AG10803 (cell line): ENCODE measurements around the gene OR1L8.

Experiments
- DNase-seq: peaks from one replicate; pipeline ENCODE4 v3.0.0; 2010; ENCODE audit warnings: low read depth
- H3K4me3 ChIP-seq: 2 replicates; pipeline ENCODE4 v1.5.1; 2011; ENCODE audit warnings: mild to moderate bottlenecking, low read length, control low read depth
- TF ChIP-seq, protein P1 (sequence below): conservative IDR thresholded peaks from 2 replicates; pipeline ENCODE4 v1.5.1; 2011; ENCODE audit warnings: mild to moderate bottlenecking, low read length, control low read depth, inconsistent platforms

Gene OR1L8

DNA sequence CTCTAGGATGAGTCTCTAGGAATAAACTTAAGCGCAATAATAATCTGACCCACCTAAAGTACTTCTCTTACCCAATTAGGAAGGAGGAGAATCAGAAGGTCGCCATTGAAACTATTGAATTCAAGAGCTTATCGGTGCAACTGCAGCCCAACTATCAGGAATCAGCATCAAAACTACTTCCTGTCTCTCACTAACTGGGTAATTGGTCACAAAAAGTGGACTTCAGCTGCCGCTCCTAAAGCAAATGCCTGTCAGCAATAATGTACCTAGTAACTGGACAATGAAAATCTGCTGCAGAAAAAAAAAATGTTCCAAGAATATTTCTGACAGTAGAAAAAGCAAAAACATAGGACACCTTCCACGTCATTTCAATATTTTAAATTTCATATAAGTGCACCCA is 3.3 kb downstream of the OR1L8 start:
- no peak for DNase-seq
- no peak overlapping the region for H3K4me3 ChIP-seq
- TF ChIP-seq, protein P1, sequence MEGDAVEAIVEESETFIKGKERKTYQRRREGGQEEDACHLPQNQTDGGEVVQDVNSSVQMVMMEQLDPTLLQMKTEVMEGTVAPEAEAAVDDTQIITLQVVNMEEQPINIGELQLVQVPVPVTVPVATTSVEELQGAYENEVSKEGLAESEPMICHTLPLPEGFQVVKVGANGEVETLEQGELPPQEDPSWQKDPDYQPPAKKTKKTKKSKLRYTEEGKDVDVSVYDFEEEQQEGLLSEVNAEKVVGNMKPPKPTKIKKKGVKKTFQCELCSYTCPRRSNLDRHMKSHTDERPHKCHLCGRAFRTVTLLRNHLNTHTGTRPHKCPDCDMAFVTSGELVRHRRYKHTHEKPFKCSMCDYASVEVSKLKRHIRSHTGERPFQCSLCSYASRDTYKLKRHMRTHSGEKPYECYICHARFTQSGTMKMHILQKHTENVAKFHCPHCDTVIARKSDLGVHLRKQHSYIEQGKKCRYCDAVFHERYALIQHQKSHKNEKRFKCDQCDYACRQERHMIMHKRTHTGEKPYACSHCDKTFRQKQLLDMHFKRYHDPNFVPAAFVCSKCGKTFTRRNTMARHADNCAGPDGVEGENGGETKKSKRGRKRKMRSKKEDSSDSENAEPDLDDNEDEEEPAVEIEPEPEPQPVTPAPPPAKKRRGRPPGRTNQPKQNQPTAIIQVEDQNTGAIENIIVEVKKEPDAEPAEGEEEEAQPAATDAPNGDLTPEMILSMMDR = no peak

DNA sequence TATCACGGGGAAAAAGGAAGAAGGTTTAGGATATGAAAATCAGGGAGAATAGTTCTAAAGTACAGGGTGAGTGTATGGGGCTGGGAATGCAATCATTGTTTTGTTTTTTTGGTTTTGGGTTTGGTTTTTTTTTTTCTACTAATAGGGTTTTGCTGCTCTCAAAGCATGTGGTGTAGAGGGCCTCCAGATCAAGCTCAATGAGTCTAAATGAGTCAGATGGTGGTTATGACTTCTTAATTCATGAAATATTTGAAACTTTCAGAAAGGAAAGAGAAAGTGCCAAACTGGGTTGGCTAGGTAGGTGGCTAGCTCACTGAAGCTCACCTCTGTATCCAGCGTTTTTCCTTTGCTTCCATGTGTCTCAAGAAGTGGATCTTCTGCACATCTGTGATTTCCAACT is 10.7 kb downstream of the OR1L8 start:
- no peak overlapping the region for H3K4me3 ChIP-seq
- DNase-seq = peak; percentile 61
- TF ChIP-seq, protein P1 = no peak

DNA sequence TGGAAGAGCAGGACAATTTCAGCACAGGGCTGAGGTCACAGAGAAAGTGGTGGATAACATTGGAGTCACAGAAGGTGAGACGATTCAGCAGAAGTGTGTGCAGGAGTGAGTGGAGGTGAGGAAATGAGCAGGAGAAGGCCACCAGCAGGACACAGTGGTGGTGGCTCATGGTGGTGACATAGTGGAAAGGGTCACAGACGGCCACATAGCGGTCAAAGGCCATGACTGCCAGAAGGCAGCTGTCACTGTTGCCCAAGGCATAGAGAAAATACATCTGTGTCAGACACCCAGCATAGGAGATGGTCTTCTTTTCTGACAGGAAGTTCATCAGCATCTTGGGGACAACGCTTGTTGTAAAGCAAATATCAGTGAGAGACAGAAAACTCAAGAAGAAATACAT is 15.3 kb downstream of the OR1L8 start:
- no peak overlapping the region for H3K4me3 ChIP-seq
- TF ChIP-seq, protein P1 = no peak
- no peak for DNase-seq

DNA sequence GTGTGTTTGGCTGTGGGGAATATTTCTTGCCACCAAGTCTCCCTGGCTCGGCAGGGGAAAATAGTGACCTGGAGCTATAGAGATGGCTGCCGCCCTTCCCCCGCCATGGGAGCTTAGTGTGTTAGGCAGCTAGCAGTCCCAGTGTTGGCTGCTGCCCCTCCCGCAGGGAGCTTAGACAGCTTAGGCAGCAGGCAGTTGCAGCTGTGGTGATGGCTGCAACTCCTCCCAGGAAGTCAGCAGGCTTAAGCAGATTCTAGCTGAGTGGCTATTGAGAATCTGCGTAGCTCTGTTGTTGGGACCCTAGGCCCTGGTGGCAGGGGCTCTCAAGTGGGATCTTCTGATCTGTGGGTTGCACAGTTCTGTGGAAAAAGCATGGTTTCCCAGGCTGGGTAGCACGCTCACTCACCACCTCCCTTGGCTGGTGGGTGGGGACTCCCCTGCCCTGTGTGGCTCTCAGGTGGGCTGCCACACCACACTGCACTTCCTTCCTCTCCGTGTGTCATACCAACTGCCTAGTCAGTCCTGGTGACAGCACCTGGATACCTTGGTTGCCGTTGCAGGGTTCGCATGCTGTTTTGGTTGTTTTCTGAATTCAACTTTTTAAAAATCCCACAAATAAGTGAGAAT is 20.9 kb downstream of the OR1L8 start:
- DNase-seq = no peak
- no peak overlapping the region for H3K4me3 ChIP-seq
- TF ChIP-seq, protein P1 = no peak

DNA sequence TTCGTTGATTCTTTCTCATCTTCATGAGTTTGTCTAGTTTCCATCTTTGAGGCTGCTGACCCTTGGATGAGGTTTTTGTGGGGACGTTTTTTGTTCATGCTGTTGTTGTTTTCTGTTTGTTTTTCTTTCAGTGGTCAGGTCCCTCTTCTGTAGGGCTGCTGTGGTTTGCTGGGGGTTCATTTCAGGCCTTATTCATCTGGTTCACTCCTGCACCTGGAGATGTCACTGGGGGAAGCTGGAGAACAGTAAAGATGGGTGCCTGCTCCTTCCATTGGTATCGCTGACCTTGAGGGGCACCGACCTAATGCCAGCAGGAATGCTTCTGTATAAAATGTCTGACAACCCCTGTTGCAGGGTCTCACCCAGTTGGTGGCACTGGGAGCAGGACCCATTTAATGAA is 21.7 kb downstream of the OR1L8 start:
- H3K4me3 ChIP-seq = no peak overlapping the region
- DNase-seq = no peak
- TF ChIP-seq, protein P1 = no peak

DNA sequence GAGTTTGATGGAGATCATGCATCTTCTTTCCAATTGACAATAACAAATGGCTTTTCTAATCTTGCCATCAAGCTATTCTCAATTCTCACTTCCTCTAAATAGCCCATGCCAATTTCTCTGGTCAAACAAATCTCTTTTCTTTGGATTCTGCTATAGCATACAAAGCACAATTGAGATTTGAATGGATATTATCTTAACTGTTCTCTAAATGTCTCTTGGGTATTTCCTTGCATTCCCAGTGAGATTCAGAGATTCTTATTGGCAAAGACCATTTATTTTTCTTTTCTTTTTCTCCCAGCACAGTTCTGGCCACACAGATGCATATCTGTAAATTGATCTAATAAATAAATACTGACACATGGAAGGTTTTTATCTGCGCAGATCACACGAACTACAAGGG is 30.4 kb downstream of the OR1L8 start, which contains the start of gene OR1N2:
TSS of gene OR1N2 (plus strand) at position 301 of the 400 bp plus-strand sequence. CDS start 100 bp downstream, outside the sequence.
- DNase-seq = no peak
- no peak within 1 kb of the TSS for H3K4me3 ChIP-seq
- TF ChIP-seq, protein P1 = no peak

DNA sequence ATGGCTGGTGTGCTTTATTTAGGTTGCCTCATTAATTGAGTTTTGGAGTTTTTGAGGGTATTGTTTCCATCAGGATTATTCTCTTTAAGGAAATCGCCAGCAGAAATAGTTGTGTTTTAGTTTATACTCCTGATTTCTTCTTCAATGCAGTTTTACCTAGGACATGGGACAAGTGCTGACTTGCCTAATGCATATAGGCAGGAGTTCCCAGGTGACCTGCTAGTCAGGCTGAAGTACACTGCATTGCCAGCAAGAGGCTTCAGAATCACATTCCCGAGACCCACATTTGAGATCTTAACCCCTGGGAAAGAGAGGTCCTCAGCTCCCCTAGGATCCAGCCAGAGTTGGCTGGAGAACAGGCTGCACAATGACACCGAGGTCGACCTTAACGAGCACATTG is 31.8 kb downstream of the OR1L8 start:
- no peak for DNase-seq
- no peak overlapping the region for H3K4me3 ChIP-seq

More for the DNA sequence above, 31.8 kb downstream of the OR1L8 start:
- TF ChIP-seq, protein P1 = no peak
